Fibroblast of pulmonary artery (primary cell): Measurements from ENCODE around the gene KMT5B.

ENCODE experiments used
- DNase-seq: peaks from one replicate; pipeline ENCODE4 v3.0.0-alpha.2; 2010; ENCODE audit warnings: low read depth
- H3K4me3 ChIP-seq: replicated peaks from 2 replicates; pipeline ENCODE4 v1.5.1; 2011; ENCODE audit warnings: low read depth, mild to moderate bottlenecking, control low read depth, low read length, moderate library complexity
- CTCF ChIP-seq: IDR thresholded peaks from 2 replicates; pipeline ENCODE4 v1.5.1; 2011; ENCODE audit warnings: mild to moderate bottlenecking, control low read depth, low read length, inconsistent platforms; ENCODE audit errors: missing control alignments

Gene KMT5B

GRCh38 chr11:68216171-68216938 lies 3.3 kb upstream of the KMT5B start:
- TF ChIP-seq CTCF, result no peak
- H3K4me3 ChIP-seq, result no peak overlapping the region

GRCh38 chr11:68215524-68216170 lies 2.6 kb upstream of the KMT5B start:
- TF ChIP-seq CTCF, result no peak
- H3K4me3 ChIP-seq, result no peak overlapping the region
- DNase-seq, result no peak

More at GRCh38 chr11:68216171-68216938, 3.3 kb upstream of the KMT5B start:
- no peak for DNase-seq

GRCh38 chr11:68215087-68215445 lies 2.0 kb upstream of the KMT5B start:
- H3K4me3 ChIP-seq, result no peak overlapping the region
- no peak for DNase-seq
- TF ChIP-seq CTCF, result no peak

- no peak for DNase-seq
- no peak for TF ChIP-seq CTCF
- peak overlapping the region; percentile 67 for H3K4me3 ChIP-seq
Measured at GRCh38 chr11:68214173-68215086, 1.3 kb upstream of the KMT5B start.

- peak overlapping the region; percentile 67 for H3K4me3 ChIP-seq
- DNase-seq, result peak; percentile 96
- TF ChIP-seq CTCF, result no peak
Measured at GRCh38 chr11:68213555-68214172, 568 bp upstream of the KMT5B start.

- DNase-seq, result peak; percentile 82
- TF ChIP-seq CTCF, result no peak
- H3K4me3 ChIP-seq, result peak overlapping the region; percentile 94
Measured at GRCh38 chr11:68212421-68213134, 518 bp downstream of the KMT5B start.
